Measurements from ENCODE around the gene DSTYK.

DSTYK gene

GRCh38 chr1:205224736-205225135, 13.2 kb upstream of the DSTYK start (continued):
- TF ChIP-seq ZNF2 (tag by site-specific recombination; IDR thresholded peaks at IDR 0.05) (no peak), ATF2 (tag by site-specific recombination; IDR thresholded peaks at IDR 0.05; ENCODE audit: low read depth) (no peak), KLF8 (tag by site-specific recombination; IDR thresholded peaks at IDR 0.05) (peak; percentile 52; the same call in 1 of the 2 replicates), ZBTB49 (tag by site-specific recombination; IDR thresholded peaks at IDR 0.05; ENCODE audit: low read depth) (no peak), ZSCAN30 (tag by site-specific recombination; IDR thresholded peaks at IDR 0.05) (peak; percentile 53; the same call in 1 of the 2 replicates), GLIS2 (tag by site-specific recombination; IDR thresholded peaks at IDR 0.05) (no peak), REST (tag by site-specific recombination; IDR thresholded peaks at IDR 0.05) (no peak), KLF7 (tag by site-specific recombination; IDR thresholded peaks at IDR 0.05; ENCODE audit: borderline replicate concordance) (no peak), HIC1 (tag by site-specific recombination; IDR thresholded peaks at IDR 0.05) (no peak), ZXDB (tag by site-specific recombination; IDR thresholded peaks at IDR 0.05) (peak; percentile 68; the same call in 1 of the 2 replicates), KLF10 (tag by site-specific recombination; IDR thresholded peaks at IDR 0.05) (peak; percentile 56; the same call in 1 of the 2 replicates), PRDM2 (tag by site-specific recombination; IDR thresholded peaks at IDR 0.05; ENCODE audit: borderline replicate concordance) (no peak), OSR2 (tag by site-specific recombination; IDR thresholded peaks at IDR 0.05) (peak; percentile 97), ZFP41 (tag by site-specific recombination; IDR thresholded peaks at IDR 0.05; ENCODE audit: borderline replicate concordance) (no peak), ZNF37A (tag by site-specific recombination; IDR thresholded peaks at IDR 0.05) (no peak), ZNF362 (tag by site-specific recombination; IDR thresholded peaks at IDR 0.05) (no peak), ZNF707 (tag by site-specific recombination; IDR thresholded peaks at IDR 0.05) (no peak)
- TF ChIP-seq, protein P1, sequence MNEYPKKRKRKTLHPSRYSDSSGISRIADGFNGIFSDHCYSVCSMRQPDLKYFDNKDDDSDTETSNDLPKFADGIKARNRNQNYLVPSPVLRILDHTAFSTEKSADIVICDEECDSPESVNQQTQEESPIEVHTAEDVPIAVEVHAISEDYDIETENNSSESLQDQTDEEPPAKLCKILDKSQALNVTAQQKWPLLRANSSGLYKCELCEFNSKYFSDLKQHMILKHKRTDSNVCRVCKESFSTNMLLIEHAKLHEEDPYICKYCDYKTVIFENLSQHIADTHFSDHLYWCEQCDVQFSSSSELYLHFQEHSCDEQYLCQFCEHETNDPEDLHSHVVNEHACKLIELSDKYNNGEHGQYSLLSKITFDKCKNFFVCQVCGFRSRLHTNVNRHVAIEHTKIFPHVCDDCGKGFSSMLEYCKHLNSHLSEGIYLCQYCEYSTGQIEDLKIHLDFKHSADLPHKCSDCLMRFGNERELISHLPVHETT (tag by site-specific recombination; IDR thresholded peaks at IDR 0.05): no peak
- TF ChIP-seq, protein P2, sequence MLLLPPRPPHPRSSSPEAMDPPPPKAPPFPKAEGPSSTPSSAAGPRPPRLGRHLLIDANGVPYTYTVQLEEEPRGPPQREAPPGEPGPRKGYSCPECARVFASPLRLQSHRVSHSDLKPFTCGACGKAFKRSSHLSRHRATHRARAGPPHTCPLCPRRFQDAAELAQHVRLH (tag by site-specific recombination; IDR thresholded peaks at IDR 0.05): no peak

Data from HEK293 (cell line).